ENCODE data around the gene RFX1.

- TF ChIP-seq POLR2A (IDR thresholded peaks at IDR 0.05; ENCODE audit: low read length) (no peak), GATA1 (IDR thresholded peaks at IDR 0.05; ENCODE audit: low read depth, low read length) (no peak)
Measured at GRCh38 chr19:14003251-14004055, 2.7 kb downstream of the RFX1 start.

Data from erythroblast (primary cell).